ENCODE results near the gene THBS1. TPM values are rescaled to one million over a fixed set of nuclear protein-coding genes. Genes with fewer than 3 reads are reported as not detected.

THBS1 gene
- total RNA-seq, 1 experiment from 2014 or later = 305 TPM

- H3K36me3 ChIP-seq (ENCODE audit: low read depth, low read length) = no peaks in the 10 kb centered on the region; the same call in 1 of the 2 replicates
- no peak overlapping the region for H2AFZ ChIP-seq (ENCODE audit: low read length)
- H3K27ac ChIP-seq (ENCODE audit: low read length) = no peak overlapping the region
- ChIA-PET POLR2A (ENCODE audit: unreplicated experiment) (no interaction called here), CTCF (no interaction called here)
- intact Hi-C loops (cut with micrococcal nuclease) = no loop called here
- DNase-seq = no peak
- no peaks in the 10 kb centered on the region for H4K20me1 ChIP-seq (ENCODE audit: low read length)
- H3K27me3 ChIP-seq (ENCODE audit: low read length) = no peaks in the 10 kb centered on the region
- no peak overlapping the region for H3K9ac ChIP-seq (ENCODE audit: low read length)
- H3K9me3 ChIP-seq (ENCODE audit: low read length) = peaks cover 6% of the 10 kb centered on the region; the same call in 1 of the 2 replicates
- H3K9me2 ChIP-seq (replicated peaks; ENCODE audit: low read length) = no peaks in the 10 kb centered on the region
- no peak for ATAC-seq
- TF ChIP-seq EZH2 (IDR thresholded peaks at IDR 0.05; ENCODE audit: low read length, unreplicated experiment) (no peak), EZH2phosphoT487 (IDR thresholded peaks at IDR 0.05; ENCODE audit: borderline replicate concordance, low read length) (no peak), CTCF (conservative IDR thresholded peaks at IDR 0.05; ENCODE audit: low read depth, low read length) (no peak)
- no TSS peak for BruUV-seq (replicated peaks)
- H3K79me2 ChIP-seq (ENCODE audit: low read length) = no peaks in the 10 kb centered on the region
- no peaks in the 10 kb centered on the region for H3F3A ChIP-seq (ENCODE audit: low read length, unreplicated experiment)
- H3K4me1 ChIP-seq (ENCODE audit: insufficient read depth, low read length) = no peaks in the 10 kb centered on the region
- no peak overlapping the region for H3K4me3 ChIP-seq (ENCODE audit: low read length)
- no peak overlapping the region for H3K4me2 ChIP-seq (ENCODE audit: low read length)
These were observed 34.0 kb upstream of the THBS1 start for GRCh38 chr15:39546842-39547241.

DNA sequence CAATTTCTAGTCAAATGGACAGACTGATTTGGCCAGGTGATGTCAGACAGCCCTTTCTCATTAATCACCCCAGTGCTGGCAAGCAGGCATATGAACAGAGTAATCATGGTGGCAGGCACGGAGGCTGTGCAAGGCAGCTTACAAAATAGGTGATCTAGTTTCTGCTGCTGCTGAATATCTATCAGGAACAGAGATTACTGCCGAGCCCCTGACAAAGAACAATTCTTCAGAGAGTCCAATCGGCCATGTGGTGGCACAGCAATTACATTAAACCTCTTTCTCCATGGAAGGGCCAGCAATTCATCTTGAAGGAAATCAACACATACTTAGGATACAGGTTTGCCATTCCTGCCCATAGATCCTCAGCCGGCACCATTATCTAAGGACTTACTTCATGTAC, 32.3 kb upstream of the THBS1 start:
- Histone ChIP-seq H3K9ac (ENCODE audit: low read length) (no peak overlapping the region), H3K9me3 (ENCODE audit: low read length) (peaks cover 6% of the 10 kb centered on the region; the same call in 1 of the 2 replicates), H3K27me3 (ENCODE audit: low read length) (no peaks in the 10 kb centered on the region), H2AFZ (ENCODE audit: low read length) (no peak overlapping the region), H3K27ac (ENCODE audit: low read length) (no peak overlapping the region), H3K4me2 (ENCODE audit: low read length) (no peak overlapping the region), H3K4me1 (ENCODE audit: insufficient read depth, low read length) (no peaks in the 10 kb centered on the region), H3F3A (ENCODE audit: low read length, unreplicated experiment) (no peaks in the 10 kb centered on the region), H3K36me3 (ENCODE audit: low read depth, low read length) (no peaks in the 10 kb centered on the region; the same call in 1 of the 2 replicates), H4K20me1 (ENCODE audit: low read length) (no peaks in the 10 kb centered on the region), H3K4me3 (ENCODE audit: low read length) (no peak overlapping the region), H3K79me2 (ENCODE audit: low read length) (no peaks in the 10 kb centered on the region), H3K9me2 (replicated peaks; ENCODE audit: low read length) (no peaks in the 10 kb centered on the region)
- no peak for ATAC-seq
- no TSS peak for BruUV-seq (replicated peaks)
- no peak for DNase-seq
- ChIA-PET CTCF (no interaction called here), POLR2A (ENCODE audit: unreplicated experiment) (no interaction called here)
- intact Hi-C loops (cut with micrococcal nuclease) = no loop called here
- no peak for TF ChIP-seq EZH2phosphoT487 (IDR thresholded peaks at IDR 0.05; ENCODE audit: borderline replicate concordance, low read length)
- no peak for TF ChIP-seq EZH2 (IDR thresholded peaks at IDR 0.05; ENCODE audit: low read length, unreplicated experiment)
- TF ChIP-seq CTCF (conservative IDR thresholded peaks at IDR 0.05; ENCODE audit: low read depth, low read length) = no peak

- no peaks in the 10 kb centered on the region for H3F3A ChIP-seq (ENCODE audit: low read length, unreplicated experiment)
- BruUV-seq (replicated peaks) = no TSS peak
- no peak overlapping the region for H3K4me3 ChIP-seq (ENCODE audit: low read length)
- no peaks in the 10 kb centered on the region; the same call in 1 of the 2 replicates for H3K36me3 ChIP-seq (ENCODE audit: low read depth, low read length)
- H4K20me1 ChIP-seq (ENCODE audit: low read length) = no peaks in the 10 kb centered on the region
- H2AFZ ChIP-seq (ENCODE audit: low read length) = no peak overlapping the region
- H3K4me1 ChIP-seq (ENCODE audit: insufficient read depth, low read length) = no peaks in the 10 kb centered on the region
- no peak for ATAC-seq
- no peak for DNase-seq
- H3K9me2 ChIP-seq (replicated peaks; ENCODE audit: low read length) = no peaks in the 10 kb centered on the region
- intact Hi-C loops (cut with micrococcal nuclease) = no loop called here
- ChIA-PET CTCF (no interaction called here), POLR2A (ENCODE audit: unreplicated experiment) (interaction anchor here (0.7 kb wide), 1 partner anchor 44 kb away, joined by 6 read pairs; no protein-coding TSS in a partner anchor)
- no peak overlapping the region for H3K27ac ChIP-seq (ENCODE audit: low read length)
- no peak overlapping the region for H3K4me2 ChIP-seq (ENCODE audit: low read length)
- H3K9ac ChIP-seq (ENCODE audit: low read length) = no peak overlapping the region
- no peak for TF ChIP-seq EZH2phosphoT487 (IDR thresholded peaks at IDR 0.05; ENCODE audit: borderline replicate concordance, low read length)
- no peak for TF ChIP-seq CTCF (conservative IDR thresholded peaks at IDR 0.05; ENCODE audit: low read depth, low read length)
- TF ChIP-seq EZH2 (IDR thresholded peaks at IDR 0.05; ENCODE audit: low read length, unreplicated experiment) = no peak
- no peaks in the 10 kb centered on the region for H3K27me3 ChIP-seq (ENCODE audit: low read length)
- H3K79me2 ChIP-seq (ENCODE audit: low read length) = no peaks in the 10 kb centered on the region
- peaks cover 6% of the 10 kb centered on the region; the same call in 1 of the 2 replicates for H3K9me3 ChIP-seq (ENCODE audit: low read length)
These were observed 31.0 kb upstream of the THBS1 start for GRCh38 chr15:39549912-39550311.

Data from PC-3 (cell line).